ENCODE data around the gene RABEPK.
"Not testable (repeated sequence)": the region's sequence is repeated elsewhere in the genome, so short reads cannot be mapped to it uniquely, and the experiment has no call there.

The RABEPK gene

GRCh38 chr9:125195591-125195990, 4.8 kb upstream of the RABEPK start:
- DNase-seq (ENCODE audit: low spot score) = not testable (repeated sequence)

GRCh38 chr9:125202846-125203618, 2.7 kb downstream of the RABEPK start:
- no peak for DNase-seq (ENCODE audit: low spot score)

GRCh38 chr9:125204477-125204876, 4.1 kb downstream of the RABEPK start:
- DNase-seq (ENCODE audit: low spot score) = no peak

GRCh38 chr9:125214186-125214585, 13.8 kb downstream of the RABEPK start:
- DNase-seq (ENCODE audit: low spot score) = no peak

GRCh38 chr9:125218621-125219020, 18.3 kb downstream of the RABEPK start:
- no peak for DNase-seq (ENCODE audit: low spot score)

- not testable (repeated sequence) for DNase-seq (ENCODE audit: low spot score)
Observed at GRCh38 chr9:125224858-125225257, 24.5 kb downstream of the RABEPK start.

- peak; percentile 30 for DNase-seq (ENCODE audit: low spot score)
Observed at GRCh38 chr9:125227761-125228160, 27.4 kb downstream of the RABEPK start.

GRCh38 chr9:125233678-125234077, 33.3 kb downstream of the RABEPK start:
- no peak for DNase-seq (ENCODE audit: low spot score)

- not testable (repeated sequence) for DNase-seq (ENCODE audit: low spot score)
Observed at GRCh38 chr9:125234099-125234498, 33.8 kb downstream of the RABEPK start.

GRCh38 chr9:125235804-125236519, 35.6 kb downstream of the RABEPK start:
- DNase-seq (ENCODE audit: low spot score) = no peak

- not testable (repeated sequence) for DNase-seq (ENCODE audit: low spot score)
Observed at GRCh38 chr9:125236520-125237159, 36.3 kb downstream of the RABEPK start.

GRCh38 chr9:125238127-125238914, 38.0 kb downstream of the RABEPK start:
- no peak for DNase-seq (ENCODE audit: low spot score)

GRCh38 chr9:125238915-125239446, 38.6 kb downstream of the RABEPK start:
- no peak for DNase-seq (ENCODE audit: low spot score)

GRCh38 chr9:125239631-125240597, 39.6 kb downstream of the RABEPK start:
- DNase-seq (ENCODE audit: low spot score) = no peak

- DNase-seq (ENCODE audit: low spot score) = no peak
Observed at GRCh38 chr9:125240649-125240999, 40.3 kb downstream of the RABEPK start.

GRCh38 chr9:125241000-125241862, 40.9 kb downstream of the RABEPK start, which contains the start of gene HSPA5:
HSPA5 (minus strand) TSS chr9:125241343; CDS start chr9:125241126, 217 bp downstream.
- DNase-seq (ENCODE audit: low spot score) = peak; percentile 100

GRCh38 chr9:125241863-125242739, 41.8 kb downstream of the RABEPK start:
- peak; percentile 24 for DNase-seq (ENCODE audit: low spot score)

GRCh38 chr9:125243792-125244260, 43.5 kb downstream of the RABEPK start:
- DNase-seq (ENCODE audit: low spot score) = no peak

All from pons (tissue), 1 donor.